Liver (tissue), 9 donors: Measurements from ENCODE around the gene DRAP1. TPM values are rescaled to one million over a fixed set of nuclear protein-coding genes. Genes with fewer than 3 reads are reported as not detected.

Source experiments
- DNase-seq: peaks from one replicate; pipeline ENCODE4 v3.0.0-alpha.2; 2017; ENCODE audit warnings: low spot score
- H3K27ac ChIP-seq, 2 donors: one replicate each; pipeline ENCODE4 v1.7.0; 2013; ENCODE audit warnings: inconsistent platforms in 2 of 2, low read length in 2 of 2, control low read depth in 1 of 2, low read depth in 1 of 2, mild to moderate bottlenecking in 1 of 2
- H3K27me3 ChIP-seq, 4 donors: one replicate each; pipeline versions ENCODE4 v1.6.1 to v1.7.0; 2013; ENCODE audit warnings: low read length in 3 of 4, inconsistent platforms in 1 of 4, mild to moderate bottlenecking in 1 of 4, moderate library complexity in 1 of 4; ENCODE audit not compliant: control insufficient read depth in 4 of 4, insufficient read depth in 4 of 4
- H3K36me3 ChIP-seq, 4 donors: one replicate each; pipeline versions ENCODE4 v1.6.1 to v1.7.0; 2013; ENCODE audit warnings: low read length in 3 of 4, mild to moderate bottlenecking in 3 of 4, low read depth in 1 of 4, moderate library complexity in 1 of 4; ENCODE audit not compliant: control insufficient read depth in 4 of 4, insufficient read depth in 3 of 4
- H3K4me1 ChIP-seq, 4 donors: one replicate each; pipeline versions ENCODE4 v1.6.1 to v1.7.0; 2013; ENCODE audit warnings: low read length in 3 of 4, mild to moderate bottlenecking in 3 of 4, moderate library complexity in 1 of 4; ENCODE audit not compliant: control insufficient read depth in 4 of 4, insufficient read depth in 4 of 4
- H3K4me3 ChIP-seq, 3 donors: one replicate each; pipeline versions ENCODE4 v1.6.1 to v1.7.0; 2013; ENCODE audit warnings: low read length in 3 of 3, control low read depth in 1 of 3, low read depth in 1 of 3, mild to moderate bottlenecking in 1 of 3
- H3K9ac ChIP-seq, 2 donors: one replicate each; pipeline ENCODE4 v1.7.0; 2013; ENCODE audit warnings: low read length in 2 of 2, mild to moderate bottlenecking in 2 of 2, moderate library complexity in 2 of 2, control low read depth in 1 of 2, low read depth in 1 of 2
- H3K9me3 ChIP-seq, 4 donors: one replicate each; pipeline versions ENCODE4 v1.6.1 to v1.7.0; 2013; ENCODE audit warnings: low read length in 3 of 4; ENCODE audit not compliant: control insufficient read depth in 4 of 4
- EGR1 ChIP-seq, 2 donors: IDR thresholded peaks; 2 replicates each; pipeline ENCODE4 v1.6.1; 2016 to 2018; ENCODE audit warnings: antibody characterized with exemption in 2 of 2, low read depth in 2 of 2
- FOXA1 ChIP-seq: IDR thresholded peaks from 2 replicates; pipeline ENCODE4 v1.6.1; 2016; ENCODE audit warnings: antibody characterized with exemption
- FOXA2 ChIP-seq: IDR thresholded peaks from 2 replicates; pipeline ENCODE4 v1.6.1; 2016; ENCODE audit warnings: antibody characterized with exemption
- GABPA ChIP-seq, 2 donors: IDR thresholded peaks in 1 of 2; conservative IDR thresholded peaks in 1 of 2; 2 replicates each; pipeline ENCODE4 v1.6.1; 2016; ENCODE audit warnings: antibody characterized with exemption in 2 of 2, mild to moderate bottlenecking in 1 of 2, moderate library complexity in 1 of 2
- HNF4A ChIP-seq, 2 donors: conservative IDR thresholded peaks; 2 replicates each; pipeline ENCODE4 v1.6.1; 2016; ENCODE audit warnings: antibody characterized with exemption in 2 of 2, mild to moderate bottlenecking in 2 of 2
- HNF4G ChIP-seq: IDR thresholded peaks from 2 replicates; pipeline ENCODE4 v1.6.1; 2016; ENCODE audit warnings: antibody characterized with exemption
- JUND ChIP-seq, 2 donors: IDR thresholded peaks; 2 replicates each; pipeline ENCODE4 v1.6.1; 2016; ENCODE audit warnings: antibody characterized with exemption in 2 of 2
- RAD21 ChIP-seq, 2 donors: IDR thresholded peaks; 2 replicates each; pipeline ENCODE4 v1.6.1; 2016; ENCODE audit warnings: antibody characterized with exemption in 2 of 2, mild to moderate bottlenecking in 2 of 2
- RXRA ChIP-seq, 2 donors: IDR thresholded peaks; 2 replicates each; pipeline ENCODE4 v1.6.1; 2017 to 2018; ENCODE audit warnings: antibody characterized with exemption in 2 of 2, mild to moderate bottlenecking in 1 of 2
- SP1 ChIP-seq: IDR thresholded peaks from 2 replicates; pipeline ENCODE4 v1.6.1; 2018; ENCODE audit warnings: antibody characterized with exemption, mild to moderate bottlenecking
- TAF1 ChIP-seq: conservative IDR thresholded peaks from 2 replicates; pipeline ENCODE4 v1.6.1; 2016; ENCODE audit warnings: antibody characterized with exemption, mild to moderate bottlenecking
- YY1 ChIP-seq: IDR thresholded peaks from 2 replicates; pipeline ENCODE4 v1.6.1; 2016; ENCODE audit warnings: antibody characterized with exemption, mild to moderate bottlenecking
- WGBS: extraction: QIAGEN DNeasy Blood & Tissue Kit; methylation state at CpG from one replicate; pipeline ENCODE4 v1.1.7; 2013; 5-methylcytosine and 5-hydroxymethylcytosine counted together
- polyA plus RNA-seq, 2 donors: library from polyadenylated mRNA; stranded (reverse) in 1 of 2; unstranded in 1 of 2; fragments of 200-250 nt in 1 of 2; fragments of >200 nt in 1 of 2; fragmentation: Nextera tagmentation in 1 of 2; extraction: Ambion mirVana in 1 of 2; gene quantifications; one replicate each; pipeline versions ENCODE4 v1.2.1 to v1.2.3, GENCODE V29; 2013 to 2015
- total RNA-seq, 2 donors: library from RNA; depleted of rRNA; stranded (reverse); fragments of >200 nt; gene quantifications; one replicate each; pipeline ENCODE4 v1.2.3, GENCODE V29; 2014
- TF ChIP-seq, protein P1 (sequence below): IDR thresholded peaks from 2 replicates; pipeline ENCODE4 v1.6.1; 2016; ENCODE audit warnings: antibody characterized with exemption
- TF ChIP-seq, protein P2 (sequence below): IDR thresholded peaks from 2 replicates; pipeline ENCODE4 v1.6.1; 2016; ENCODE audit warnings: antibody characterized with exemption
- TF ChIP-seq, protein P3 (sequence below): IDR thresholded peaks from 2 replicates; pipeline ENCODE4 v1.6.1; 2016; ENCODE audit warnings: antibody characterized with exemption, mild to moderate bottlenecking
- TF ChIP-seq, protein P4 (sequence below): IDR thresholded peaks from 2 replicates; pipeline ENCODE4 v1.6.1; 2016; ENCODE audit warnings: antibody characterized with exemption
- TF ChIP-seq, protein P5 (sequence below): fragments of 150-350 bp; IDR thresholded peaks from 2 replicates; pipeline ENCODE4 v1.5.1; 2017; ENCODE audit warnings: improper control_type of control experiment, low read depth, low read length; ENCODE audit not compliant: missing input control
- donor health status: healthy.
- donor health status: healthy.
- donor health status: healthy.
- donor health status: healthy.
- donor health status: healthy.

DRAP1 gene
- total and polyA plus RNA-seq, 4 donors: 18.1 to 57.3 (median 42.3) TPM

DNA sequence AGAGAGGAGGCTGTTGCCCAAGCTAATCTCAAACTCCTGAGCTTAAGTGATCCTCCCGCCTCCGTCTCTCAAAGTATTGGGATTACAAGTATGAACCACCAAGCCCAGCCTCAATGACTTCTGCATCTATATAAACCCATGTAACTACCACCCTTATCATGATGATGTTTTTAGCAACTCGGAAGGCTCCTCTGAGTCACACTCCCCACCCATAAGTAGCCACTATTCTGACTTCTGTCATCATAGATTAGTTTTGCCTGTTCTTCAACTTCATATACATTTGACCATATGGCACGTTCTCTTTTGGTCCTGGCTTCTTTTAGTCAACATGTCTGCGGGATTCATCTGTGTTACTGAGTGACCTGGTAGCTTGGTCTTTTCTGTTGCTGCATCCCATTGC is 12.6 kb upstream of the DRAP1 start:
- no peaks in the 10 kb centered on the region for H3K36me3 ChIP-seq
- H3K27ac ChIP-seq: no peak overlapping the region
- no peaks in the 10 kb centered on the region for H3K27me3 ChIP-seq
- no peak for DNase-seq
- peaks cover 0 to 3% (median 0%) of the 10 kb centered on the region in 4 donors for H3K4me1 ChIP-seq
- H3K9ac ChIP-seq: no peak overlapping the region
- H3K4me3 ChIP-seq: no peak overlapping the region
- no peaks in the 10 kb centered on the region for H3K9me3 ChIP-seq
- 81% methylated on average over 5 of the region's 5 CpGs for WGBS
- TF ChIP-seq TAF1 (no peak), RXRA (IDR thresholded peaks at IDR 0.05) (no peak), EGR1 (IDR thresholded peaks at IDR 0.05; ENCODE audit: low read depth in 2 of 2) (no peak), HNF4A (conservative IDR thresholded peaks at IDR 0.05) (no peak), JUND (IDR thresholded peaks at IDR 0.05) (no peak), HNF4G (no peak), GABPA (IDR thresholded peaks at IDR 0.05 in 1 of 2, conservative IDR thresholded peaks at IDR 0.05 in 1 of 2) (no peak), RAD21 (IDR thresholded peaks at IDR 0.05) (no peak), SP1 (no peak), YY1 (no peak), FOXA1 (no peak), FOXA2 (no peak)
- TF ChIP-seq, protein P1, sequence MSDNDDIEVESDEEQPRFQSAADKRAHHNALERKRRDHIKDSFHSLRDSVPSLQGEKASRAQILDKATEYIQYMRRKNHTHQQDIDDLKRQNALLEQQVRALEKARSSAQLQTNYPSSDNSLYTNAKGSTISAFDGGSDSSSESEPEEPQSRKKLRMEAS: no peak
- TF ChIP-seq, protein P2, sequence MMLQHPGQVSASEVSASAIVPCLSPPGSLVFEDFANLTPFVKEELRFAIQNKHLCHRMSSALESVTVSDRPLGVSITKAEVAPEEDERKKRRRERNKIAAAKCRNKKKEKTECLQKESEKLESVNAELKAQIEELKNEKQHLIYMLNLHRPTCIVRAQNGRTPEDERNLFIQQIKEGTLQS: no peak
- TF ChIP-seq, protein P3, sequence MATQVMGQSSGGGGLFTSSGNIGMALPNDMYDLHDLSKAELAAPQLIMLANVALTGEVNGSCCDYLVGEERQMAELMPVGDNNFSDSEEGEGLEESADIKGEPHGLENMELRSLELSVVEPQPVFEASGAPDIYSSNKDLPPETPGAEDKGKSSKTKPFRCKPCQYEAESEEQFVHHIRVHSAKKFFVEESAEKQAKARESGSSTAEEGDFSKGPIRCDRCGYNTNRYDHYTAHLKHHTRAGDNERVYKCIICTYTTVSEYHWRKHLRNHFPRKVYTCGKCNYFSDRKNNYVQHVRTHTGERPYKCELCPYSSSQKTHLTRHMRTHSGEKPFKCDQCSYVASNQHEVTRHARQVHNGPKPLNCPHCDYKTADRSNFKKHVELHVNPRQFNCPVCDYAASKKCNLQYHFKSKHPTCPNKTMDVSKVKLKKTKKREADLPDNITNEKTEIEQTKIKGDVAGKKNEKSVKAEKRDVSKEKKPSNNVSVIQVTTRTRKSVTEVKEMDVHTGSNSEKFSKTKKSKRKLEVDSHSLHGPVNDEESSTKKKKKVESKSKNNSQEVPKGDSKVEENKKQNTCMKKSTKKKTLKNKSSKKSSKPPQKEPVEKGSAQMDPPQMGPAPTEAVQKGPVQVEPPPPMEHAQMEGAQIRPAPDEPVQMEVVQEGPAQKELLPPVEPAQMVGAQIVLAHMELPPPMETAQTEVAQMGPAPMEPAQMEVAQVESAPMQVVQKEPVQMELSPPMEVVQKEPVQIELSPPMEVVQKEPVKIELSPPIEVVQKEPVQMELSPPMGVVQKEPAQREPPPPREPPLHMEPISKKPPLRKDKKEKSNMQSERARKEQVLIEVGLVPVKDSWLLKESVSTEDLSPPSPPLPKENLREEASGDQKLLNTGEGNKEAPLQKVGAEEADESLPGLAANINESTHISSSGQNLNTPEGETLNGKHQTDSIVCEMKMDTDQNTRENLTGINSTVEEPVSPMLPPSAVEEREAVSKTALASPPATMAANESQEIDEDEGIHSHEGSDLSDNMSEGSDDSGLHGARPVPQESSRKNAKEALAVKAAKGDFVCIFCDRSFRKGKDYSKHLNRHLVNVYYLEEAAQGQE: no peak
- TF ChIP-seq, protein P4, sequence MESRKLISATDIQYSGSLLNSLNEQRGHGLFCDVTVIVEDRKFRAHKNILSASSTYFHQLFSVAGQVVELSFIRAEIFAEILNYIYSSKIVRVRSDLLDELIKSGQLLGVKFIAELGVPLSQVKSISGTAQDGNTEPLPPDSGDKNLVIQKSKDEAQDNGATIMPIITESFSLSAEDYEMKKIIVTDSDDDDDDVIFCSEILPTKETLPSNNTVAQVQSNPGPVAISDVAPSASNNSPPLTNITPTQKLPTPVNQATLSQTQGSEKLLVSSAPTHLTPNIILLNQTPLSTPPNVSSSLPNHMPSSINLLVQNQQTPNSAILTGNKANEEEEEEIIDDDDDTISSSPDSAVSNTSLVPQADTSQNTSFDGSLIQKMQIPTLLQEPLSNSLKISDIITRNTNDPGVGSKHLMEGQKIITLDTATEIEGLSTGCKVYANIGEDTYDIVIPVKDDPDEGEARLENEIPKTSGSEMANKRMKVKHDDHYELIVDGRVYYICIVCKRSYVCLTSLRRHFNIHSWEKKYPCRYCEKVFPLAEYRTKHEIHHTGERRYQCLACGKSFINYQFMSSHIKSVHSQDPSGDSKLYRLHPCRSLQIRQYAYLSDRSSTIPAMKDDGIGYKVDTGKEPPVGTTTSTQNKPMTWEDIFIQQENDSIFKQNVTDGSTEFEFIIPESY: no peak
- TF ChIP-seq, protein P5, sequence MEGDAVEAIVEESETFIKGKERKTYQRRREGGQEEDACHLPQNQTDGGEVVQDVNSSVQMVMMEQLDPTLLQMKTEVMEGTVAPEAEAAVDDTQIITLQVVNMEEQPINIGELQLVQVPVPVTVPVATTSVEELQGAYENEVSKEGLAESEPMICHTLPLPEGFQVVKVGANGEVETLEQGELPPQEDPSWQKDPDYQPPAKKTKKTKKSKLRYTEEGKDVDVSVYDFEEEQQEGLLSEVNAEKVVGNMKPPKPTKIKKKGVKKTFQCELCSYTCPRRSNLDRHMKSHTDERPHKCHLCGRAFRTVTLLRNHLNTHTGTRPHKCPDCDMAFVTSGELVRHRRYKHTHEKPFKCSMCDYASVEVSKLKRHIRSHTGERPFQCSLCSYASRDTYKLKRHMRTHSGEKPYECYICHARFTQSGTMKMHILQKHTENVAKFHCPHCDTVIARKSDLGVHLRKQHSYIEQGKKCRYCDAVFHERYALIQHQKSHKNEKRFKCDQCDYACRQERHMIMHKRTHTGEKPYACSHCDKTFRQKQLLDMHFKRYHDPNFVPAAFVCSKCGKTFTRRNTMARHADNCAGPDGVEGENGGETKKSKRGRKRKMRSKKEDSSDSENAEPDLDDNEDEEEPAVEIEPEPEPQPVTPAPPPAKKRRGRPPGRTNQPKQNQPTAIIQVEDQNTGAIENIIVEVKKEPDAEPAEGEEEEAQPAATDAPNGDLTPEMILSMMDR: no peak

DNA sequence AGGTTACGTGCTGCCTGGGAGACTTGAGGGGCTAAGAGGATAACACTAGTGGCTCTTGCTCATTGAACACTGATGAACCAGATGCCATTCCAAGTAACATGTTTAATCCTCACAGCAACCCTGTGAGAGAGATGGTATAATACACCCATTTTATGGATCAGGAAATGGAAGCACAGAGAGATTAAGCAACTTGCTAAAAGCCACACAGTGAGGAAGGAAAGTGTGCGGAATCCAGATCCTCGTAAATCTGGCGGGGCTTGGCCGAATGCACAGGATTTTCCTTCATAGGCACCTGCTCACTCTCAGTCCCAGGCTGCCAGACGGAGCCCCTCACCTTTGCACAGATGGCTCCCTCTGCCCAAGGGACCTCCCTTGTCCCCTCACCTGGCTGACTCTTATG is 11.3 kb upstream of the DRAP1 start:
- WGBS: 79% methylated on average over 6 of the region's 6 CpGs
- DNase-seq: no peak
- Histone ChIP-seq H3K36me3 (no peaks in the 10 kb centered on the region), H3K27ac (no peak overlapping the region), H3K4me1 (peaks cover 0 to 4% (median 1%) of the 10 kb centered on the region in 4 donors), H3K9ac (no peak overlapping the region), H3K4me3 (no peak overlapping the region), H3K9me3 (no peaks in the 10 kb centered on the region), H3K27me3 (no peaks in the 10 kb centered on the region)
- TF ChIP-seq, protein P5: no peak
- no peak for TF ChIP-seq YY1
- TF ChIP-seq TAF1: no peak
- no peak for TF ChIP-seq GABPA (IDR thresholded peaks at IDR 0.05 in 1 of 2, conservative IDR thresholded peaks at IDR 0.05 in 1 of 2)
- no peak for TF ChIP-seq EGR1 (IDR thresholded peaks at IDR 0.05; ENCODE audit: low read depth in 2 of 2)
- TF ChIP-seq, protein P1: no peak
- TF ChIP-seq JUND (IDR thresholded peaks at IDR 0.05): no peak
- TF ChIP-seq, protein P3: no peak
- no peak for TF ChIP-seq FOXA1
- TF ChIP-seq HNF4A (conservative IDR thresholded peaks at IDR 0.05): no peak
